ENCODE results near the gene CHCHD3.
"Not testable (repeated sequence)": the region's sequence is repeated elsewhere in the genome, so short reads cannot be mapped to it uniquely, and the experiment has no call there.

- TF ChIP-seq CTCF (conservative IDR thresholded peaks at IDR 0.05; ENCODE audit: low read depth, low read length); RFX5 (IDR thresholded peaks at IDR 0.05; ENCODE audit: low read depth, low read length); POLR2A (IDR thresholded peaks at IDR 0.05; ENCODE audit: low read depth, low read length); CEBPB (IDR thresholded peaks at IDR 0.05; ENCODE audit: low read depth, low read length); FOS (IDR thresholded peaks at IDR 0.05; ENCODE audit: low read depth, low read length); RCOR1 (IDR thresholded peaks at IDR 0.05; ENCODE audit: insufficient replicate concordance, low read length); RAD21 (IDR thresholded peaks at IDR 0.05; ENCODE audit: low read length); SMC3 (IDR thresholded peaks at IDR 0.05; ENCODE audit: low read depth, low read length): not testable (repeated sequence)
Measured at GRCh38 chr7:132967470-132967848, 114.4 kb downstream of the CHCHD3 start.
